HG03571 (cell line): ENCODE data around the gene STYXL1.
A peak's percentile ranks its signal among the peaks of the same experiment; 100 is the strongest.
"Not testable (repeated sequence)": the region's sequence is repeated elsewhere in the genome, so short reads cannot be mapped to it uniquely, and the experiment has no call there.

ENCODE experiments used
- ATAC-seq: cut with Tn5 transposase; IDR thresholded peaks from one replicate; pipeline ENCODE4 v1.9.1; 2021; ENCODE audit not compliant: unreplicated experiment

Gene STYXL1

GRCh38 chr7:76047811-76048667 lies at the start of gene STYXL1, which contains the start of gene MDH2:
Gene STYXL1, minus strand, starts transcription at chr7:76048000. Its CDS starts 17,477 bp downstream, at chr7:76030523.
Gene MDH2, plus strand, starts transcription at chr7:76048106. Its CDS starts 55 bp downstream, at chr7:76048161.
- peak; percentile 87 for ATAC-seq

GRCh38 chr7:76095908-76096307 lies 48.1 kb upstream of the STYXL1 start:
- no peak for ATAC-seq

GRCh38 chr7:76094326-76094725 lies 46.5 kb upstream of the STYXL1 start:
- not testable (repeated sequence) for ATAC-seq

- ATAC-seq: not testable (repeated sequence)
Measured at GRCh38 chr7:76093531-76093930, 45.7 kb upstream of the STYXL1 start.

- ATAC-seq: no peak
Measured at GRCh38 chr7:76091506-76091905, 43.7 kb upstream of the STYXL1 start.

GRCh38 chr7:76089865-76090475 lies 42.2 kb upstream of the STYXL1 start:
- ATAC-seq: no peak

- not testable (repeated sequence) for ATAC-seq
Measured at GRCh38 chr7:76087362-76087791, 39.6 kb upstream of the STYXL1 start.

- no peak for ATAC-seq
Measured at GRCh38 chr7:76086070-76086469, 38.3 kb upstream of the STYXL1 start.

GRCh38 chr7:76084115-76084514 lies 36.3 kb upstream of the STYXL1 start:
- ATAC-seq: not testable (repeated sequence)

GRCh38 chr7:76080204-76080603 lies 32.4 kb upstream of the STYXL1 start:
- ATAC-seq: no peak

- no peak for ATAC-seq
Measured at GRCh38 chr7:76077435-76077834, 29.6 kb upstream of the STYXL1 start.

- ATAC-seq: no peak
Measured at GRCh38 chr7:76076995-76077394, 29.2 kb upstream of the STYXL1 start.

- ATAC-seq: no peak
Measured at GRCh38 chr7:76074972-76075370, 27.2 kb upstream of the STYXL1 start.

GRCh38 chr7:76074306-76074971 lies 26.6 kb upstream of the STYXL1 start:
- ATAC-seq: no peak

- ATAC-seq: no peak
Measured at GRCh38 chr7:76073335-76073990, 25.7 kb upstream of the STYXL1 start.

- no peak for ATAC-seq
Measured at GRCh38 chr7:76072243-76073148, 24.7 kb upstream of the STYXL1 start.

- ATAC-seq: no peak
Measured at GRCh38 chr7:76071316-76072242, 23.8 kb upstream of the STYXL1 start.

- ATAC-seq: no peak
Measured at GRCh38 chr7:76069238-76069638, 21.4 kb upstream of the STYXL1 start.
